Mesothelial cell of epicardium (in vitro differentiated cells): ENCODE results near the gene LYRM4. TPM values are rescaled to one million over a fixed set of nuclear protein-coding genes. Genes with fewer than 3 reads are reported as not detected.

ENCODE experiments used
- DNase-seq, 2 experiments: peaks; one replicate each; pipeline ENCODE4 v3.0.0; 2021; ENCODE audit warnings: low spot score in 2 of 2; ENCODE audit not compliant: unreplicated experiment in 2 of 2
- H3K27ac Mint-ChIP-seq: 2 replicates; pipeline ENCODE4 v1.8.0; 2021; ENCODE audit warnings: mixed read lengths
- H3K27me3 Mint-ChIP-seq: 2 replicates; pipeline ENCODE4 v1.8.0; 2021; ENCODE audit warnings: low read depth, mixed read lengths
- H3K36me3 Mint-ChIP-seq: 2 replicates; pipeline ENCODE4 v1.8.0; 2021; ENCODE audit warnings: mixed read lengths
- H3K4me1 Mint-ChIP-seq: 2 replicates; pipeline ENCODE4 v1.8.0; 2021; ENCODE audit warnings: mixed read lengths
- H3K4me3 Mint-ChIP-seq: 2 replicates; pipeline ENCODE4 v1.8.0; 2021; ENCODE audit warnings: mild to moderate bottlenecking, moderate library complexity, mixed read lengths
- H3K9me3 Mint-ChIP-seq: 2 replicates; pipeline ENCODE4 v1.8.0; 2021; ENCODE audit warnings: mixed read lengths
- total RNA-seq: library from RNA; stranded (reverse); gene quantifications from 3 replicates; pipeline ENCODE4 v1.2.1, GENCODE V29; 2021
- TF ChIP-seq, protein P1 (sequence below): fragments of 200-600 bp; sonication (generic); IDR thresholded peaks from one replicate; pipeline ENCODE4 v1.5.0; 2021; ENCODE audit warnings: antibody characterized with exemption; ENCODE audit not compliant: unreplicated experiment

LYRM4 gene
- 35.5 to 40.6 TPM (median 37.4 TPM) in 3 replicates for total RNA-seq

DNA sequence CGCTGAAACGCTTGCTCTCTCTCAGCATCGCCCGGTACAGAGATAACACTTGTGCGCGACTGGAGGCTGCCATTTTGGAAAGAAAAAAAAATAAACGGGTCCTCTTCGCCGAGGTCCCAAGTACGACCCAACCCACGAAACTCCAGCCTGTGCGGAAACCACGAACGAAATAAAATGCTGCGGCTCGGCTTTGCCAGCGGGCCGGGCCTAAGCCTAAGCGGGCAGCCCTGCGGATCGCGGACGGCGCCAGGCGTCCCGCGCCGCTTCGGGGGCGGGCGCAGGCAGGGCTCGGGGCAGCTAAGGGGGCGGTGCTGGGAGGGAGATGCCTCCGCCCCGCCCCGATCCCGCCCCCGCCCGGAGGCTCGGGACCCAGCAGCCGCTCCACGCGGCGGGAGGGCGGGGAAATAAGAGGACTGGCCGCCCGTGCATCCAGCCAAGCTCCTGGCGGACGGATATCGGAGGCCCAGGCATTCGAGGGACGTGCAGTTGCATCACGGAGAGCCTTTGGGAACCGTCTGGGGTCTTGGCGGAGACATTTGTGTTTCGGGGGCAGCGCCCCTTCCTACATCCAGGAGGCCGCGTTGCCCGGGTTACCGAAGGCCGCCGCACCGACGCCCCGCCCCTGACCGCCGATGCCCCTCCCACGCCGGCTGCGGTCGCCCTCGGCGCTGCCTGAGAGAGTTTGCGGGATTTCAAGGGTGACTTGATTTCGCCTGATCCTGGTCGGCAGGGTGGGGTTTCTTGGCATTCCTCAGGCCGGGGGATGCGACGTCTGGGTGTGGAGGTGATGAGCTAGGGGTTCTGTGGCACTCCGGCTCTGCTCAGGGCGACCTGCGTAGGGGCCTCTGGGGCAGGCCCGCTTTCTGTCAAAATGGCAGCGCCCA, at the start of gene LYRM4, which contains the start of gene FARS2:
LYRM4 (minus strand) TSS at position 290 of the 884 bp plus-strand sequence; CDS start at position 73, 217 bp downstream.
FARS2 (plus strand) TSS at position 853 of the 884 bp plus-strand sequence.
- TF ChIP-seq, protein P1, sequence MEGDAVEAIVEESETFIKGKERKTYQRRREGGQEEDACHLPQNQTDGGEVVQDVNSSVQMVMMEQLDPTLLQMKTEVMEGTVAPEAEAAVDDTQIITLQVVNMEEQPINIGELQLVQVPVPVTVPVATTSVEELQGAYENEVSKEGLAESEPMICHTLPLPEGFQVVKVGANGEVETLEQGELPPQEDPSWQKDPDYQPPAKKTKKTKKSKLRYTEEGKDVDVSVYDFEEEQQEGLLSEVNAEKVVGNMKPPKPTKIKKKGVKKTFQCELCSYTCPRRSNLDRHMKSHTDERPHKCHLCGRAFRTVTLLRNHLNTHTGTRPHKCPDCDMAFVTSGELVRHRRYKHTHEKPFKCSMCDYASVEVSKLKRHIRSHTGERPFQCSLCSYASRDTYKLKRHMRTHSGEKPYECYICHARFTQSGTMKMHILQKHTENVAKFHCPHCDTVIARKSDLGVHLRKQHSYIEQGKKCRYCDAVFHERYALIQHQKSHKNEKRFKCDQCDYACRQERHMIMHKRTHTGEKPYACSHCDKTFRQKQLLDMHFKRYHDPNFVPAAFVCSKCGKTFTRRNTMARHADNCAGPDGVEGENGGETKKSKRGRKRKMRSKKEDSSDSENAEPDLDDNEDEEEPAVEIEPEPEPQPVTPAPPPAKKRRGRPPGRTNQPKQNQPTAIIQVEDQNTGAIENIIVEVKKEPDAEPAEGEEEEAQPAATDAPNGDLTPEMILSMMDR = peak; percentile 41
- H3K4me3 Mint-ChIP-seq = peak within 1 kb of the TSS; percentile 99
- DNase-seq = peak; percentile 87 to 95
- peaks cover 11% of the 10 kb centered on the region for H3K36me3 Mint-ChIP-seq
- H3K27me3 Mint-ChIP-seq = no peaks in the 10 kb centered on the region
- H3K9me3 Mint-ChIP-seq = no peaks in the 10 kb centered on the region
- peak within 1 kb of the TSS; percentile 99 for H3K27ac Mint-ChIP-seq
- H3K4me1 Mint-ChIP-seq = peaks cover 20% of the 10 kb centered on the region

DNA sequence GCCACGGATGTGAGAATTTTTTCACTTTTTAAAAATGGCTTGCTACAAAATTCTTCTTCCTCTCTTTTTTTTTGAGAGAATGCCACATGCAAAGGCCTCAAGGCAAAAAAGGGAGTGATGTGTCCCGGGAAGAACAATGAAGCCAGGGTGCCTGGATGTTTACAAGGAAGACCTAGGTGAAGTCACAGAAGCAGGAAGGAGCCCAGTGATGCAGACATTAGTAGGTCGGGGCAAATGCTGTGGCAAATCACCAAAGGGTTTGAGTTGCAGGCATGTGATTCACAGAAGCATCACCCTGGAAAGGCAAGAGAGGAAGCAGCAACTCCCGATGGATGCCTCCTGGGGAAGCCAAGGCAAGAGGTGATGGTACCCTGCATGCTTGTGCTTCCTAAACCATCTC, 47.3 kb upstream of the LYRM4 start:
- H3K36me3 Mint-ChIP-seq = peaks cover 9% of the 10 kb centered on the region
- H3K4me1 Mint-ChIP-seq = peaks cover 16% of the 10 kb centered on the region
- no peaks in the 10 kb centered on the region for H3K9me3 Mint-ChIP-seq
- H3K4me3 Mint-ChIP-seq = no peak overlapping the region
- DNase-seq = no peak
- H3K27me3 Mint-ChIP-seq = no peaks in the 10 kb centered on the region
- TF ChIP-seq, protein P1 = no peak
- H3K27ac Mint-ChIP-seq = no peak overlapping the region

DNA sequence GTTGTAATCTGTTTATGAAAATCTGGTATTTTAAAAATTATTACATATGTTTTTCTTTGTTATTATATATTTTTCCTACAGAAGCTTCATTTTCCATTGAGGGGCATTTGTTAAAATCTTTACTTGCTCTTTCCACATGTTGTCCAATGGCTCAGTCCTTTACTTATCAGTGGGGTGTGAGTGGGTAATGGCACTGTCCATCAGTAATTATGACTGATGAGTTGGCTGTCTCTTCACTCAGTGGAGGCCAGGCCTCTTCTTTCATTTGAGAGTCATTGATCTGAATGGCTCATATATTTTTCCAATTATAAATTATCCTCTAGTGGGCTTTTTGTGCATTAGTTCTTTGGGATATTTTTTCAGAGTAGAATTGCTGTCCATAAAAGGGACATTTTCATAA, 46.3 kb upstream of the LYRM4 start:
- H3K27me3 Mint-ChIP-seq = peaks cover 4% of the 10 kb centered on the region
- H3K36me3 Mint-ChIP-seq = peaks cover 9% of the 10 kb centered on the region
- no peak overlapping the region for H3K27ac Mint-ChIP-seq
- no peak for DNase-seq
- no peaks in the 10 kb centered on the region for H3K9me3 Mint-ChIP-seq
- H3K4me3 Mint-ChIP-seq = no peak overlapping the region
- TF ChIP-seq, protein P1 = no peak
- H3K4me1 Mint-ChIP-seq = peaks cover 16% of the 10 kb centered on the region

DNA sequence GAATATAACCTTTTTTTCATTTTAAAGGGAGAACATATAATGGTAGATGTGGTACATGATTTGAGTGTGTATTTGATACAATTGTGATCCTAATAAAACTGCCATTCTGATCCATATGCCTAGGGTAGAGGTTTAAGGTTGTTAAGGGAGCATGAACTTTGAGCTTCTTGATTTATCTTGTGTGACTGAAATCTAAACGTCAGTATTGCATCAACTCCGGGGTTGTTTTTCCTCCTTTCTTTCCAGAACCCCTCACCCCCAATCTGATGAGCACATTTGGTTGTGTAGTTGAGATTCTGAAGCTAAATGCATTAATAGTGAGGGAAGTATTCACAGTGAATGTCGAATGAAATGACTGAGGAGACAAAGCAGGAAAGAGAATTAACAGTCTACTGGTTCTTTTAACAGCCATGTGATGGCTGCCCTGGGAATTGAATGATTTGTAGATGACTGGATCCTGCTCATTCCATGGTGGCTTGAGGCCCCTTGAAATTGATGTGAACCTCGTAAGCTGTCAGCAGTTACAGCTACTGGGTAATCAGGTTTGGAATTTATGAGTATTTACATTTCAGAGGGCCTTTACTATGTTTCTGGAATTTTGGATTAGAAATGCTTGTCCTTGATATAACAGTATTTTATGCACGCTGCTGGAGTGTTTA, 45.3 kb upstream of the LYRM4 start:
- H3K27me3 Mint-ChIP-seq = peaks cover 4% of the 10 kb centered on the region
- TF ChIP-seq, protein P1 = no peak
- no peak overlapping the region for H3K27ac Mint-ChIP-seq
- no peak for DNase-seq
- no peak overlapping the region for H3K4me3 Mint-ChIP-seq
- H3K4me1 Mint-ChIP-seq = peaks cover 16% of the 10 kb centered on the region
- H3K36me3 Mint-ChIP-seq = peaks cover 9% of the 10 kb centered on the region
- no peaks in the 10 kb centered on the region for H3K9me3 Mint-ChIP-seq

DNA sequence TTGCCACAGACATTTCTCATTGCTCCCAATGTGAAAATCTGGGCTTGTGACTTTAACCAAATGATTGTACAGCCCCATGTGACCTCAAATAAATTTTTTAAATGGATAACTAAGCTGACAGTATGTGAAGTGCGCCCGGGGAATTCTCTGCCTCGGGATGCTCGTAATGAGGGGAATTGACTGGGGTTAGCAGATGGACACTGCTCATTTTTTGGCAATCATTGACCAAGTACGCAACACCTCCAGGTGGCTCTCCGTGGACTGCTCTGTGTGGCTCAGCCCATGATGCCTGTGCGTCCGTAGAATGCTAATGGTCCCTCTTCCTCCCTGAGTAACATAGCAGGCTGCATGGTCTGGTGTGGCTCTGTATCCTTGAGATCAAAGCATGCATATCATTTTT, 42.9 kb upstream of the LYRM4 start:
- TF ChIP-seq, protein P1 = no peak
- Mint-ChIP-seq H3K27ac (no peak overlapping the region), H3K27me3 (peaks cover 4% of the 10 kb centered on the region), H3K4me1 (peaks cover 12% of the 10 kb centered on the region), H3K4me3 (no peak overlapping the region), H3K36me3 (peaks cover 9% of the 10 kb centered on the region), H3K9me3 (no peaks in the 10 kb centered on the region)
- DNase-seq = no peak
